ENCODE results near the gene FDXACB1.

FDXACB1 gene

GRCh38 chr11:111917312-111917711 lies 38.3 kb upstream of the FDXACB1 start:
- H4K5ac ChIP-seq (ENCODE audit: low read length), result no peak overlapping the region
- no peak overlapping the region for H2AK5ac ChIP-seq (ENCODE audit: low read length)
- no peak overlapping the region for H3K23ac ChIP-seq (ENCODE audit: low read length)
- H3K4me2 ChIP-seq (ENCODE audit: low read length), result no peak overlapping the region
- peaks cover under 1% of the 10 kb centered on the region for H3K4me1 ChIP-seq (ENCODE audit: control insufficient read depth, low read depth, low read length)
- no peak overlapping the region for H2BK5ac ChIP-seq (ENCODE audit: low read length)
- H3K4me3 ChIP-seq (ENCODE audit: low read length), result no peak overlapping the region
- no CpG with 5 or more reads among the region's 2 CpGs for WGBS (ENCODE audit: extremely low coverage, insufficient coverage, low lambda C conversion rate)
- no peaks in the 10 kb centered on the region for H3K79me1 ChIP-seq (ENCODE audit: low read length)
- no peak overlapping the region for H3K4ac ChIP-seq (ENCODE audit: low read depth, low read length)
- no peak for DNase-seq
- no peak overlapping the region for H3K27ac ChIP-seq (ENCODE audit: low read depth, low read length)
- no peak overlapping the region for H2BK120ac ChIP-seq (ENCODE audit: low read depth, low read length)
- no peak overlapping the region for H3K9ac ChIP-seq (ENCODE audit: low read length)
- no peaks in the 10 kb centered on the region for H3K36me3 ChIP-seq (ENCODE audit: control insufficient read depth, insufficient read depth, low read length)
- no peaks in the 10 kb centered on the region for H3K79me2 ChIP-seq (ENCODE audit: control insufficient read depth, insufficient read depth, low read length)
- no peak overlapping the region for H3K18ac ChIP-seq (ENCODE audit: low read length)
- no peak overlapping the region for H3K56ac ChIP-seq (ENCODE audit: low read length)
- no peak overlapping the region for H2BK15ac ChIP-seq (replicated peaks; ENCODE audit: low read depth)
- no peaks in the 10 kb centered on the region for H3K27me3 ChIP-seq (ENCODE audit: insufficient read depth, low read length, poor library complexity)
- no peak overlapping the region for H4K8ac ChIP-seq (ENCODE audit: low read depth, low read length)

GRCh38 chr11:111916768-111917167 lies 37.8 kb upstream of the FDXACB1 start:
- Histone ChIP-seq H3K79me2 (ENCODE audit: control insufficient read depth, insufficient read depth, low read length) (no peaks in the 10 kb centered on the region), H3K4me3 (ENCODE audit: low read length) (no peak overlapping the region), H3K9ac (ENCODE audit: low read length) (no peak overlapping the region), H3K79me1 (ENCODE audit: low read length) (no peaks in the 10 kb centered on the region), H3K36me3 (ENCODE audit: control insufficient read depth, insufficient read depth, low read length) (no peaks in the 10 kb centered on the region), H2BK5ac (ENCODE audit: low read length) (no peak overlapping the region), H3K56ac (ENCODE audit: low read length) (no peak overlapping the region), H3K4me1 (ENCODE audit: control insufficient read depth, low read depth, low read length) (peaks cover 6% of the 10 kb centered on the region), H2AK5ac (ENCODE audit: low read length) (no peak overlapping the region), H2BK15ac (replicated peaks; ENCODE audit: low read depth) (no peak overlapping the region), H3K23ac (ENCODE audit: low read length) (no peak overlapping the region), H4K5ac (ENCODE audit: low read length) (no peak overlapping the region), H2BK120ac (ENCODE audit: low read depth, low read length) (no peak overlapping the region), H4K8ac (ENCODE audit: low read depth, low read length) (no peak overlapping the region), H3K27me3 (ENCODE audit: insufficient read depth, low read length, poor library complexity) (no peaks in the 10 kb centered on the region), H3K27ac (ENCODE audit: low read depth, low read length) (no peak overlapping the region), H3K4ac (ENCODE audit: low read depth, low read length) (no peak overlapping the region), H3K18ac (ENCODE audit: low read length) (no peak overlapping the region), H3K4me2 (ENCODE audit: low read length) (no peak overlapping the region)
- no CpG with 5 or more reads among the region's 1 CpG for WGBS (ENCODE audit: extremely low coverage, insufficient coverage, low lambda C conversion rate)
- no peak for DNase-seq

GRCh38 chr11:111913997-111914396 lies 35.0 kb upstream of the FDXACB1 start:
- no peak overlapping the region for H2BK15ac ChIP-seq (replicated peaks; ENCODE audit: low read depth)
- H4K5ac ChIP-seq (ENCODE audit: low read length), result no peak overlapping the region
- H2AK5ac ChIP-seq (ENCODE audit: low read length), result no peak overlapping the region
- no peaks in the 10 kb centered on the region for H3K79me2 ChIP-seq (ENCODE audit: control insufficient read depth, insufficient read depth, low read length)
- no peaks in the 10 kb centered on the region for H3K27me3 ChIP-seq (ENCODE audit: insufficient read depth, low read length, poor library complexity)
- no peak overlapping the region for H3K18ac ChIP-seq (ENCODE audit: low read length)
- H3K4ac ChIP-seq (ENCODE audit: low read depth, low read length), result no peak overlapping the region
- H3K27ac ChIP-seq (ENCODE audit: low read depth, low read length), result no peak overlapping the region
- no peak overlapping the region for H3K9ac ChIP-seq (ENCODE audit: low read length)
- H3K4me3 ChIP-seq (ENCODE audit: low read length), result no peak overlapping the region
- no peaks in the 10 kb centered on the region for H3K36me3 ChIP-seq (ENCODE audit: control insufficient read depth, insufficient read depth, low read length)
- no peak overlapping the region for H3K23ac ChIP-seq (ENCODE audit: low read length)
- H3K79me1 ChIP-seq (ENCODE audit: low read length), result no peaks in the 10 kb centered on the region
- no peak overlapping the region for H3K56ac ChIP-seq (ENCODE audit: low read length)
- no peak overlapping the region for H3K4me2 ChIP-seq (ENCODE audit: low read length)
- peaks cover 21% of the 10 kb centered on the region for H3K4me1 ChIP-seq (ENCODE audit: control insufficient read depth, low read depth, low read length)
- no peak for DNase-seq
- H4K8ac ChIP-seq (ENCODE audit: low read depth, low read length), result no peak overlapping the region
- no CpG with 5 or more reads among the region's 4 CpGs for WGBS (ENCODE audit: extremely low coverage, insufficient coverage, low lambda C conversion rate)
- H2BK120ac ChIP-seq (ENCODE audit: low read depth, low read length), result no peak overlapping the region
- no peak overlapping the region for H2BK5ac ChIP-seq (ENCODE audit: low read length)

- no peak overlapping the region for H3K4ac ChIP-seq (ENCODE audit: low read depth, low read length)
- no CpG with 5 or more reads among the region's 24 CpGs for WGBS (ENCODE audit: extremely low coverage, insufficient coverage, low lambda C conversion rate)
- H2BK15ac ChIP-seq (replicated peaks; ENCODE audit: low read depth), result no peak overlapping the region
These were observed 34.3 kb upstream of the FDXACB1 start for GRCh38 chr11:111913031-111913861.

GRCh38 chr11:111912535-111912934 lies 33.6 kb upstream of the FDXACB1 start, which contains the start of gene HSPB2:
Gene HSPB2 (plus strand): TSS chr11:111912734. CDS start chr11:111912830, 96 bp downstream.
- Histone ChIP-seq H3K23ac (ENCODE audit: low read length) (no peak within 1 kb of the TSS), H3K4ac (ENCODE audit: low read depth, low read length) (no peak within 1 kb of the TSS), H2BK15ac (replicated peaks; ENCODE audit: low read depth) (no peak within 1 kb of the TSS), H4K5ac (ENCODE audit: low read length) (peak within 1 kb of the TSS; percentile 71), H2BK120ac (ENCODE audit: low read depth, low read length) (no peak within 1 kb of the TSS), H2AK5ac (ENCODE audit: low read length) (no peak within 1 kb of the TSS), H3K9ac (ENCODE audit: low read length) (no peak within 1 kb of the TSS), H4K8ac (ENCODE audit: low read depth, low read length) (peak within 1 kb of the TSS; percentile 28), H3K36me3 (ENCODE audit: control insufficient read depth, insufficient read depth, low read length) (no peaks in the 10 kb centered on the region), H3K56ac (ENCODE audit: low read length) (peak within 1 kb of the TSS; percentile 70), H3K79me1 (ENCODE audit: low read length) (no peaks in the 10 kb centered on the region), H3K4me3 (ENCODE audit: low read length) (no peak within 1 kb of the TSS), H3K27ac (ENCODE audit: low read depth, low read length) (no peak within 1 kb of the TSS), H3K27me3 (ENCODE audit: insufficient read depth, low read length, poor library complexity) (no peaks in the 10 kb centered on the region), H3K4me1 (ENCODE audit: control insufficient read depth, low read depth, low read length) (peaks cover 24% of the 10 kb centered on the region), H3K18ac (ENCODE audit: low read length) (peak within 1 kb of the TSS; percentile 7), H3K4me2 (ENCODE audit: low read length) (no peak within 1 kb of the TSS), H3K79me2 (ENCODE audit: control insufficient read depth, insufficient read depth, low read length) (no peaks in the 10 kb centered on the region), H2BK5ac (ENCODE audit: low read length) (no peak within 1 kb of the TSS)
- no peak for DNase-seq
- no CpG with 5 or more reads among the region's 26 CpGs for WGBS (ENCODE audit: extremely low coverage, insufficient coverage, low lambda C conversion rate)

More at GRCh38 chr11:111913031-111913861, 34.3 kb upstream of the FDXACB1 start:
- Histone ChIP-seq H3K79me1 (ENCODE audit: low read length) (no peaks in the 10 kb centered on the region), H4K8ac (ENCODE audit: low read depth, low read length) (no peak overlapping the region), H2BK120ac (ENCODE audit: low read depth, low read length) (no peak overlapping the region), H3K23ac (ENCODE audit: low read length) (no peak overlapping the region), H3K56ac (ENCODE audit: low read length) (peak overlapping the region; percentile 70), H4K5ac (ENCODE audit: low read length) (no peak overlapping the region), H3K36me3 (ENCODE audit: control insufficient read depth, insufficient read depth, low read length) (no peaks in the 10 kb centered on the region), H2AK5ac (ENCODE audit: low read length) (no peak overlapping the region), H3K4me1 (ENCODE audit: control insufficient read depth, low read depth, low read length) (peaks cover 24% of the 10 kb centered on the region), H3K9ac (ENCODE audit: low read length) (no peak overlapping the region), H3K4me2 (ENCODE audit: low read length) (no peak overlapping the region), H3K4me3 (ENCODE audit: low read length) (no peak overlapping the region), H3K18ac (ENCODE audit: low read length) (no peak overlapping the region), H3K27me3 (ENCODE audit: insufficient read depth, low read length, poor library complexity) (no peaks in the 10 kb centered on the region), H3K79me2 (ENCODE audit: control insufficient read depth, insufficient read depth, low read length) (no peaks in the 10 kb centered on the region), H2BK5ac (ENCODE audit: low read length) (no peak overlapping the region), H3K27ac (ENCODE audit: low read depth, low read length) (no peak overlapping the region)
- DNase-seq, result no peak
